ENCODE data around the gene EDA.

The EDA gene

GRCh38 chrX:69746051-69746450 is 130.1 kb downstream of the EDA start:
- Histone ChIP-seq H3K27ac (ENCODE audit: low read length) (no peak overlapping the region), H3K9ac (ENCODE audit: low read length) (no peak overlapping the region), H3K4me1 (ENCODE audit: control insufficient read depth, low read depth, low read length) (no peaks in the 10 kb centered on the region), H3K27me3 (ENCODE audit: control insufficient read depth, insufficient read depth, low read length) (no peaks in the 10 kb centered on the region), H3K36me3 (ENCODE audit: control insufficient read depth, low read depth, low read length) (no peaks in the 10 kb centered on the region), H3K4me3 (ENCODE audit: low read length) (no peak overlapping the region), H3K9me3 (ENCODE audit: control insufficient read depth, low read depth, low read length) (peaks cover 9% of the 10 kb centered on the region)

GRCh38 chrX:69748055-69748454 is 132.1 kb downstream of the EDA start:
- Histone ChIP-seq H3K27ac (ENCODE audit: low read length) (no peak overlapping the region), H3K4me1 (ENCODE audit: control insufficient read depth, low read depth, low read length) (no peaks in the 10 kb centered on the region), H3K4me3 (ENCODE audit: low read length) (no peak overlapping the region), H3K36me3 (ENCODE audit: control insufficient read depth, low read depth, low read length) (no peaks in the 10 kb centered on the region), H3K9ac (ENCODE audit: low read length) (no peak overlapping the region), H3K27me3 (ENCODE audit: control insufficient read depth, insufficient read depth, low read length) (no peaks in the 10 kb centered on the region), H3K9me3 (ENCODE audit: control insufficient read depth, low read depth, low read length) (peaks cover 9% of the 10 kb centered on the region)

- no peaks in the 10 kb centered on the region for H3K4me1 ChIP-seq (ENCODE audit: control insufficient read depth, low read depth, low read length)
- no peak overlapping the region for H3K27ac ChIP-seq (ENCODE audit: low read length)
- H3K4me3 ChIP-seq (ENCODE audit: low read length) = no peak overlapping the region
- H3K9ac ChIP-seq (ENCODE audit: low read length) = no peak overlapping the region
- no peaks in the 10 kb centered on the region for H3K36me3 ChIP-seq (ENCODE audit: control insufficient read depth, low read depth, low read length)
- H3K9me3 ChIP-seq (ENCODE audit: control insufficient read depth, low read depth, low read length) = peaks cover 30% of the 10 kb centered on the region
- H3K27me3 ChIP-seq (ENCODE audit: control insufficient read depth, insufficient read depth, low read length) = no peaks in the 10 kb centered on the region
Observed at GRCh38 chrX:69759921-69760625, 144.2 kb downstream of the EDA start.

- Histone ChIP-seq H3K4me1 (ENCODE audit: control insufficient read depth, low read depth, low read length) (no peaks in the 10 kb centered on the region), H3K9me3 (ENCODE audit: control insufficient read depth, low read depth, low read length) (peaks cover 25% of the 10 kb centered on the region), H3K27me3 (ENCODE audit: control insufficient read depth, insufficient read depth, low read length) (no peaks in the 10 kb centered on the region), H3K36me3 (ENCODE audit: control insufficient read depth, low read depth, low read length) (no peaks in the 10 kb centered on the region), H3K9ac (ENCODE audit: low read length) (no peak overlapping the region), H3K4me3 (ENCODE audit: low read length) (no peak overlapping the region), H3K27ac (ENCODE audit: low read length) (no peak overlapping the region)
Observed at GRCh38 chrX:69761633-69762032, 145.7 kb downstream of the EDA start.

GRCh38 chrX:69762340-69762739 is 146.4 kb downstream of the EDA start:
- Histone ChIP-seq H3K4me3 (ENCODE audit: low read length) (no peak overlapping the region), H3K27ac (ENCODE audit: low read length) (no peak overlapping the region), H3K36me3 (ENCODE audit: control insufficient read depth, low read depth, low read length) (no peaks in the 10 kb centered on the region), H3K9ac (ENCODE audit: low read length) (no peak overlapping the region), H3K9me3 (ENCODE audit: control insufficient read depth, low read depth, low read length) (peaks cover 25% of the 10 kb centered on the region), H3K4me1 (ENCODE audit: control insufficient read depth, low read depth, low read length) (no peaks in the 10 kb centered on the region), H3K27me3 (ENCODE audit: control insufficient read depth, insufficient read depth, low read length) (no peaks in the 10 kb centered on the region)

GRCh38 chrX:69793260-69793935 is 177.5 kb downstream of the EDA start:
- no peaks in the 10 kb centered on the region for H3K36me3 ChIP-seq (ENCODE audit: control insufficient read depth, low read depth, low read length)
- peaks cover 8% of the 10 kb centered on the region for H3K9me3 ChIP-seq (ENCODE audit: control insufficient read depth, low read depth, low read length)
- H3K27ac ChIP-seq (ENCODE audit: low read length) = no peak overlapping the region
- no peaks in the 10 kb centered on the region for H3K4me1 ChIP-seq (ENCODE audit: control insufficient read depth, low read depth, low read length)
- H3K27me3 ChIP-seq (ENCODE audit: control insufficient read depth, insufficient read depth, low read length) = no peaks in the 10 kb centered on the region
- no peak overlapping the region for H3K9ac ChIP-seq (ENCODE audit: low read length)
- no peak overlapping the region for H3K4me3 ChIP-seq (ENCODE audit: low read length)

GRCh38 chrX:69795702-69796101 is 179.8 kb downstream of the EDA start:
- Histone ChIP-seq H3K9me3 (ENCODE audit: control insufficient read depth, low read depth, low read length) (peaks cover 13% of the 10 kb centered on the region), H3K9ac (ENCODE audit: low read length) (no peak overlapping the region), H3K4me1 (ENCODE audit: control insufficient read depth, low read depth, low read length) (no peaks in the 10 kb centered on the region), H3K27me3 (ENCODE audit: control insufficient read depth, insufficient read depth, low read length) (no peaks in the 10 kb centered on the region), H3K27ac (ENCODE audit: low read length) (no peak overlapping the region), H3K36me3 (ENCODE audit: control insufficient read depth, low read depth, low read length) (no peaks in the 10 kb centered on the region), H3K4me3 (ENCODE audit: low read length) (no peak overlapping the region)

- Histone ChIP-seq H3K27ac (ENCODE audit: low read length) (no peak overlapping the region), H3K4me1 (ENCODE audit: control insufficient read depth, low read depth, low read length) (no peaks in the 10 kb centered on the region), H3K9me3 (ENCODE audit: control insufficient read depth, low read depth, low read length) (peaks cover 5% of the 10 kb centered on the region), H3K36me3 (ENCODE audit: control insufficient read depth, low read depth, low read length) (no peaks in the 10 kb centered on the region), H3K4me3 (ENCODE audit: low read length) (no peak overlapping the region), H3K27me3 (ENCODE audit: control insufficient read depth, insufficient read depth, low read length) (no peaks in the 10 kb centered on the region), H3K9ac (ENCODE audit: low read length) (no peak overlapping the region)
Observed at GRCh38 chrX:69807400-69807799, 191.5 kb downstream of the EDA start.

GRCh38 chrX:69808375-69808774 is 192.5 kb downstream of the EDA start:
- Histone ChIP-seq H3K27ac (ENCODE audit: low read length) (no peak overlapping the region), H3K36me3 (ENCODE audit: control insufficient read depth, low read depth, low read length) (no peaks in the 10 kb centered on the region), H3K27me3 (ENCODE audit: control insufficient read depth, insufficient read depth, low read length) (no peaks in the 10 kb centered on the region), H3K9me3 (ENCODE audit: control insufficient read depth, low read depth, low read length) (peaks cover 7% of the 10 kb centered on the region), H3K4me3 (ENCODE audit: low read length) (no peak overlapping the region), H3K4me1 (ENCODE audit: control insufficient read depth, low read depth, low read length) (no peaks in the 10 kb centered on the region), H3K9ac (ENCODE audit: low read length) (no peak overlapping the region)

GRCh38 chrX:69813677-69814076 is 197.8 kb downstream of the EDA start:
- Histone ChIP-seq H3K9me3 (ENCODE audit: control insufficient read depth, low read depth, low read length) (peaks cover 13% of the 10 kb centered on the region), H3K36me3 (ENCODE audit: control insufficient read depth, low read depth, low read length) (no peaks in the 10 kb centered on the region), H3K4me1 (ENCODE audit: control insufficient read depth, low read depth, low read length) (no peaks in the 10 kb centered on the region), H3K27ac (ENCODE audit: low read length) (no peak overlapping the region), H3K9ac (ENCODE audit: low read length) (no peak overlapping the region), H3K4me3 (ENCODE audit: low read length) (no peak overlapping the region), H3K27me3 (ENCODE audit: control insufficient read depth, insufficient read depth, low read length) (no peaks in the 10 kb centered on the region)

- Histone ChIP-seq H3K4me1 (ENCODE audit: control insufficient read depth, low read depth, low read length) (no peaks in the 10 kb centered on the region), H3K9me3 (ENCODE audit: control insufficient read depth, low read depth, low read length) (peaks cover 21% of the 10 kb centered on the region), H3K36me3 (ENCODE audit: control insufficient read depth, low read depth, low read length) (no peaks in the 10 kb centered on the region), H3K27me3 (ENCODE audit: control insufficient read depth, insufficient read depth, low read length) (no peaks in the 10 kb centered on the region), H3K4me3 (ENCODE audit: low read length) (no peak overlapping the region), H3K9ac (ENCODE audit: low read length) (no peak overlapping the region), H3K27ac (ENCODE audit: low read length) (no peak overlapping the region)
Observed at GRCh38 chrX:69815063-69815462, 199.2 kb downstream of the EDA start.

GRCh38 chrX:69815519-69815918 is 199.6 kb downstream of the EDA start:
- H3K9me3 ChIP-seq (ENCODE audit: control insufficient read depth, low read depth, low read length) = peaks cover 21% of the 10 kb centered on the region

More at GRCh38 chrX:69815519-69815918, 199.6 kb downstream of the EDA start:
- H3K36me3 ChIP-seq (ENCODE audit: control insufficient read depth, low read depth, low read length) = no peaks in the 10 kb centered on the region
- H3K27me3 ChIP-seq (ENCODE audit: control insufficient read depth, insufficient read depth, low read length) = no peaks in the 10 kb centered on the region
- no peak overlapping the region for H3K4me3 ChIP-seq (ENCODE audit: low read length)
- H3K9ac ChIP-seq (ENCODE audit: low read length) = no peak overlapping the region
- H3K4me1 ChIP-seq (ENCODE audit: control insufficient read depth, low read depth, low read length) = no peaks in the 10 kb centered on the region
- no peak overlapping the region for H3K27ac ChIP-seq (ENCODE audit: low read length)

Measured in iPS-18a (cell line).